ENCODE data around the gene LRRC32. TPM values are rescaled to one million over a fixed set of nuclear protein-coding genes. Genes with fewer than 3 reads are reported as not detected.
A peak's percentile ranks its signal among the peaks of the same experiment; 100 is the strongest.

The LRRC32 gene
- total and polyA plus RNA-seq, 9 of the 15 experiments (the other 6 are each of a cell fraction or from before 2014, with no cell fraction given) = 0.10 to 0.50 (median 0.19) TPM; not detected in 5

- Histone ChIP-seq H3K9ac (ENCODE audit: insufficient read depth in 1 of 2, low read depth in 2 of 2, low read length in 2 of 2) (peak overlapping the region; percentile 29 to 46; a peak in 2 of 4 replicates), H3K4me2 (ENCODE audit: insufficient read depth, low read length) (peak overlapping the region; percentile 37; the same call in 1 of the 2 replicates), H4K20me1 (replicated peaks; ENCODE audit: control insufficient read depth, insufficient read depth, low read length) (no peaks in the 10 kb centered on the region), H3K27ac (ENCODE audit: extremely low read depth, low read depth, low read length) (peak overlapping the region; percentile 66; the same call in 2 of the 3 replicates), H3K27me3 (ENCODE audit: control insufficient read depth in 2 of 2, insufficient read depth in 2 of 2, low read length in 2 of 2) (0 out of 5 replicates have a peak, but pooled peaks cover 1 to 2% of the 10 kb centered on the region in 2 experiments), H3K36me3 (ENCODE audit: control insufficient read depth, insufficient read depth, low read length) (no peaks in the 10 kb centered on the region), H3K9me3 (replicated peaks; ENCODE audit: control insufficient read depth, insufficient read depth, low read depth, low read length) (no peaks in the 10 kb centered on the region), H3K79me2 (ENCODE audit: control insufficient read depth, insufficient read depth, low read length) (no peaks in the 10 kb centered on the region), H2AFZ (ENCODE audit: low read depth, low read length) (peak overlapping the region; percentile 88), H3K9me1 (ENCODE audit: control insufficient read depth, insufficient read depth, low read length) (no peaks in the 10 kb centered on the region), H3K4me1 (replicated peaks in 1 of 2; ENCODE audit: control insufficient read depth in 2 of 2, insufficient read depth in 2 of 2, low read length in 2 of 2) (peaks cover 11 to 31% of the 10 kb centered on the region in 2 experiments; a peak in 4 of 5 replicates), H3K4me3 (no peak overlapping the region)
- TF ChIP-seq ZNF778 (CRISPR knock-in tag; IDR thresholded peaks at IDR 0.05) (no peak), ERF (CRISPR knock-in tag; IDR thresholded peaks at IDR 0.05) (no peak), ZNF644 (tag; IDR thresholded peaks at IDR 0.05; ENCODE audit: low read depth) (no peak)
- TF ChIP-seq, protein P1, sequence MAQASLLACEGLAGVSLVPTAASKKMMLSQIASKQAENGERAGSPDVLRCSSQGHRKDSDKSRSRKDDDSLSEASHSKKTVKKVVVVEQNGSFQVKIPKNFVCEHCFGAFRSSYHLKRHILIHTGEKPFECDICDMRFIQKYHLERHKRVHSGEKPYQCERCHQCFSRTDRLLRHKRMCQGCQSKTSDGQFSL (CRISPR knock-in tag; IDR thresholded peaks at IDR 0.05) = peak; percentile 46; the same call in 1 of the 2 replicates
- TF ChIP-seq, protein P1 (tag; IDR thresholded peaks at IDR 0.05) = no peak
- ATAC-seq (no peak), FAIRE-seq (no peak), DNase-seq (ENCODE audit: extremely low read depth in 1 of 4, low spot score in 3 of 4) (peak in 2 of 4 experiments; percentile 38 to 39)
- 48% methylated on average over 4 of the region's 4 CpGs for WGBS (ENCODE audit: insufficient coverage, low coverage, missing lambda C conversion rate)
- ChIA-PET CTCF (ENCODE audit: low intra/inter-chr PET ratio) (no interaction called here), POLR2A (interaction anchor here (0.7 to 1.2 kb wide), 3 partner anchors 9 to 18 kb away, joined by 3 to 4 read pairs (median 4); no protein-coding TSS in a partner anchor)
- BruUV-seq (replicated peaks) = no TSS peak
- intact Hi-C loops (cut with micrococcal nuclease) = no loop called here
- in situ Hi-C loops (cut with MboI) = no loop called here
Observed at GRCh38 chr11:76654980-76655379, 15.6 kb downstream of the LRRC32 start.
